ENCODE data around the gene PACS1.

- no peak for TF ChIP-seq CTCF (optimal IDR thresholded peaks at IDR 0.05 in 1 of 3, IDR thresholded peaks at IDR 0.05 in 1 of 3, conservative IDR thresholded peaks at IDR 0.05 in 1 of 3; ENCODE audit: extremely low read depth in 1 of 3, insufficient read depth in 2 of 3, low read length in 3 of 3)
- TF ChIP-seq EZH2 (IDR thresholded peaks at IDR 0.05; ENCODE audit: low read length) = no peak
These were observed 120.7 kb downstream of the PACS1 start for GRCh38 chr11:66190786-66191185.
